Measurements from ENCODE around the gene FAM210A.
A peak's percentile ranks its signal among the peaks of the same experiment; 100 is the strongest.

The FAM210A gene

GRCh38 chr18:13661051-13661778 lies 65.1 kb downstream of the FAM210A start:
- no peaks in the 10 kb centered on the region for H3K9me3 ChIP-seq (ENCODE audit: severe bottlenecking)

GRCh38 chr18:13660510-13660909 lies 65.8 kb downstream of the FAM210A start:
- no peak for DNase-seq

More at GRCh38 chr18:13661051-13661778, 65.1 kb downstream of the FAM210A start:
- H3K4me3 ChIP-seq (ENCODE audit: low read depth, low read length) = no peak overlapping the region
- H3K36me3 ChIP-seq = peaks cover 8% of the 10 kb centered on the region
- TF ChIP-seq CTCF (IDR thresholded peaks at IDR 0.05; ENCODE audit: low read depth, low read length) = no peak
- DNase-seq = no peak
- H3K27ac ChIP-seq = no peak overlapping the region
- no peaks in the 10 kb centered on the region for H3K27me3 ChIP-seq (ENCODE audit: insufficient read depth, low read depth, severe bottlenecking)

DNA sequence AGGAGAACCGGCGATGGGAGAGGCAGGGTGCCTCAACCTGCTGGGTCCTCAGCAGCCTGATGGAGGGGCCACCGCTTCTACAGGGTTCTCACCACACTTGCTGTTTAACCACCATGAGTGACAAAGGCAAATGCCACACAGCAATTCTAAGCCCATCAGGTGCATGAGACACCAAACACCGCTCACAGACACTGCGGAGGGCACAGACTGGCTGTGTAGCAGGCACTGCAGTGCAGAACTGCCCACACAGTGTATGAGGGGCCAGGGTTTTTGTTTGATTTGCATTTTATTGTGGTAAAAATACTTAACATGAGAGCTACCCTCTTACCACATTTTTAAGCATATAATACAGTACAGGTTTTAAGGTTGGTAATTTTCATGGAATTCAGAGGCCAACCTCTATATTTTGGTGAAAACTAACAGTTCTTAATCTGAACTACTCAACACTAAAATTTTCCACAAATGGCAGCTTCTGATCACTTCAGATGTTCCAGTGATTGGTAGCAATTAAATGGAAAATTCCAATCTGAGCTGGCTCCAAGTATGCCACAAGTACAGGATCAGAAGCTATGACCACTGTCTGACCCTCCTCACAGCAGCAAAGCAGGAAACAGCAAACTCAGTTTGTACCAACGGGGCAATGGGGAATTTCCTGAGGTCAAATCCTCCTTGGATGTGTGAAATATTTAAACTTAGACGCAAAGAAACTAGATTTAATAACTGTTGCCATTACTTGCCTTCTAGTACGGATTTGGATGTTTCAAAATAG lies 67.7 kb downstream of the FAM210A start:
- no peak overlapping the region for H3K27ac ChIP-seq
- H3K9me3 ChIP-seq (ENCODE audit: severe bottlenecking) = no peaks in the 10 kb centered on the region
- no peak overlapping the region for H3K4me3 ChIP-seq (ENCODE audit: low read depth, low read length)
- no peaks in the 10 kb centered on the region for H3K36me3 ChIP-seq
- no peaks in the 10 kb centered on the region for H3K27me3 ChIP-seq (ENCODE audit: insufficient read depth, low read depth, severe bottlenecking)
- DNase-seq = no peak
- no peak for TF ChIP-seq CTCF (IDR thresholded peaks at IDR 0.05; ENCODE audit: low read depth, low read length)

More at GRCh38 chr18:13660510-13660909, 65.8 kb downstream of the FAM210A start:
- no peak for TF ChIP-seq CTCF (IDR thresholded peaks at IDR 0.05; ENCODE audit: low read depth, low read length)
- no peaks in the 10 kb centered on the region for H3K9me3 ChIP-seq (ENCODE audit: severe bottlenecking)
- no peak overlapping the region for H3K27ac ChIP-seq
- H3K27me3 ChIP-seq (ENCODE audit: insufficient read depth, low read depth, severe bottlenecking) = no peaks in the 10 kb centered on the region
- no peak overlapping the region for H3K4me3 ChIP-seq (ENCODE audit: low read depth, low read length)
- H3K36me3 ChIP-seq = peaks cover 2% of the 10 kb centered on the region

GRCh38 chr18:13657974-13658373 lies 68.4 kb downstream of the FAM210A start:
- no peak for TF ChIP-seq CTCF (IDR thresholded peaks at IDR 0.05; ENCODE audit: low read depth, low read length)
- Histone ChIP-seq H3K27me3 (ENCODE audit: insufficient read depth, low read depth, severe bottlenecking) (no peaks in the 10 kb centered on the region), H3K9me3 (ENCODE audit: severe bottlenecking) (no peaks in the 10 kb centered on the region), H3K4me3 (ENCODE audit: low read depth, low read length) (no peak overlapping the region), H3K36me3 (no peaks in the 10 kb centered on the region), H3K27ac (no peak overlapping the region)
- no peak for DNase-seq

- Histone ChIP-seq H3K27ac (no peak overlapping the region), H3K36me3 (no peaks in the 10 kb centered on the region), H3K4me3 (ENCODE audit: low read depth, low read length) (no peak overlapping the region), H3K27me3 (ENCODE audit: insufficient read depth, low read depth, severe bottlenecking) (no peaks in the 10 kb centered on the region), H3K9me3 (ENCODE audit: severe bottlenecking) (no peaks in the 10 kb centered on the region)
- DNase-seq = peak; percentile 43
- no peak for TF ChIP-seq CTCF (IDR thresholded peaks at IDR 0.05; ENCODE audit: low read depth, low read length)
These were observed 72.5 kb downstream of the FAM210A start for GRCh38 chr18:13653746-13654433.

Data from WERI-Rb-1 (cell line).